SKM-1 (cell line): ENCODE results near the gene CLP1.

Experiments
- DNase-seq: peaks from one replicate; lab custom pipeline; 2025; ENCODE audit not compliant: unreplicated experiment; lab: John Stamatoyannopoulos, UW

CLP1 gene

DNA sequence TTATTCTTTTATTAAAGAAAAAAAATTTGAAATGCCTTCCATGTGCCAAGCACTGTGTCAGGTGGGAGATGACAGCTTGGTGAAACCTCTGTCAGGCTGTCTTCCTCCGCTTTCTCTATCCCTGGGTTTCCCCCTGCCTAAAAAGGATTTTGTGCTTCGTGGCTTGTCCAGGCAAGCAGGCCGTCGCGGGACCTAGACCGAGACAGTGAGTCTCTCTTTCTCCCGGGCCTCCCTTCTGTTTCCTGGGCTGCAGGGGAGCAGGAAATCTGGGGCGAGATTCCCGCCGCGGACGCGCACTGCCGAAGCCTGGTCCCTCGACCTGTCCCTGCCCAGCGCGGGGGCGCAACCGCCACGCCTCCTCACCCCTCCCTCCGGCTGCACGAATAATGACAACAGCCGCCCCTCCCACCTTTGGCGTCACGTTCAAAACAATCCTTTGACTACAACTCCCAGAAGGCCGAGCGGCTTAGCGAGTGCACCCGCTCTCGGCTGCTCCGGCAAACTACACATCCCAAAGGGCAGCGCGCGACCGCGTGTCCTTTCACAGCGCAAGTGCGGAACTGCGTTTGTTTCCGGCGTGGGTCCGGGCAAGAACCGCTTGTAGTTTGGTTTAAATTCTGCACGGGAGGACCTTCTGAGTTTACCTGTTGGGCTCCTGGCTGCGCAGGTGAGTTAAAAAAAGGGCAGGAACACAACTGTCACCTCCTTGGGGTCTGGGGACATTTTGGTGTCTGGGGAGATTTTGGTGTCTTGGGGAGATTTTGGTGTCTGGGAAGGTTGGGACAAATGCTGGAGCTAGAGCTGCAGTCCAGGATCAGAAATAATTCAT lies at the start of gene CLP1:
Gene CLP1 (plus strand): TSS at position 569 of the 829 bp plus-strand sequence. CDS start 1,715 bp downstream, outside the sequence.
- peak; percentile 96 for DNase-seq

DNA sequence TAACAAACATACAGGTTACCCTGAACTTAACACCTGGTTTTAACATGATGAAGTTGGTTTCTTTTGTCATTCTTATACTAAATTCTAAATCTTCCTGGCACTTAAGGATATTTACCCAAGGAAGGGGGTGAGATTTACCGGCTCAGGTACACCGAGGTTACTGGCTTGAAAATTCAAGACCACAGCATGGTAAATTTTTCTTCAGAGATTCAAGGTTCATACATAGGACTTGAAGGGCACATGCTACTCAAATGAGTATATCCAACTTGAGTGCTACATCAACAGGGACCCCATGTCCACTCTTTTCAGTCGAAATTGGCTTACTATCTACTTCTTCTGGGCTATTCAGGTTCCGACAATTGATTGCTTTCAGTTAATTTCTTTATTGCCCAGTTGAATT lies 47.4 kb upstream of the CLP1 start:
- no peak for DNase-seq

- DNase-seq = no peak
Observed at GRCh38 chr11:57614234-57614772, 43.3 kb upstream of the CLP1 start.

DNA sequence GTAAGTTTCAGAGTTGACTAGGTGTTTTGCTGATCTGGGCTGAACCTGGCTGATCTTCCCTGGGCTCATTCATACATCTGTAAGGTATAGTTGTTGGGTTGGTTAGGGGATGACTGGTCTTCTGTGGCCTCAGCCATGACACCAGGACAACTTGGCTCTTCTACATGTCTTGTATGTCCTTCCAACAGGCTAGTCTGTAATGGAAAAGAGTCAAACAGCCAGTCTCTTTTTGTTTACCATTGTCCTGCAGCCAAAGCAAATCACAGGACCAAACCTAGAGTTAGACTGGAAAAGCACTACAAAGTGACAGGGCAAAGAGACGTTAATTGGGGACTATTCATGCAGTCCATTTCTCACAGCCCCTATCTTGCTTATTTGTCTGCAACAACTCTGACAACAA lies 42.3 kb upstream of the CLP1 start:
- DNase-seq = no peak

- DNase-seq = no peak
Observed at GRCh38 chr11:57616595-57616994, 41.0 kb upstream of the CLP1 start.

DNA sequence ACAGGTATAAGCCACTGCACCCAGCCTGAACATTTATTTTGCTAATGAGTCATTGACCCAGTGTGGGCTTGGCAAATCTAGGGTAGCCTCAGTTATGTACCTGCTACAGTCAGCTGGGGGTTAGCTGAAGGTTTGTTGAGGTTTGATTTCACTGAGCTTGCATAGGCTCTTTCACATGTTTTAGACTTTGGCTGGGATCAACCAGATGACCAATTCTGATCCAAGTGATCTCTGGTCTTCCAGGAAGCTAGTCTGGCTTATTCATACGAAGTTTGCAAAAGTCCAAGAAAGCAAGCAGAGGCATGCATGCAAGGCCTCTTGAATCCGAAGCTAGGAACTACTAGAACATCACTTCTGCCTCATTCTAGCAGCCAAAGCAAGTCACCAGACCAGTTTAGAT lies 39.1 kb upstream of the CLP1 start:
- DNase-seq = no peak

DNA sequence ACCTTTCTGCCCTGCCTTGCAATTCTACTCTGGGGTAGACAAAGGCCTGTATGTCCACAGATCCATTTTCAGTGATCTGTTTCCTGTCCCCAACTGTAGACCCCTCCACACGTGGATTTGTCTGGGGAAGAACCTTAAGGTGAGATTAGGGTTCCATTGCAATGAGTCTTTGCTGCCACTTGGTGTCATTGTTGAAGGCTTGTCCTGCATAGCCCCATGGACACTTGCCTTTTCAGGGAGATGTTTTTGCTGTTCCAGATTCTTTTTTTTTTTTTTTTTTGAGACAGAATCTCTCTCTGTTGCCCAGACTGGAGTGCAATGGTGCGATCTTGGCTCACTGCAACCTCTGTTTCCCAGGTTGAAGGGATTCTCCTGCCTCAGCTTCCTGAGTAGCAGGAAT lies 38.2 kb upstream of the CLP1 start:
- DNase-seq = no peak

DNA sequence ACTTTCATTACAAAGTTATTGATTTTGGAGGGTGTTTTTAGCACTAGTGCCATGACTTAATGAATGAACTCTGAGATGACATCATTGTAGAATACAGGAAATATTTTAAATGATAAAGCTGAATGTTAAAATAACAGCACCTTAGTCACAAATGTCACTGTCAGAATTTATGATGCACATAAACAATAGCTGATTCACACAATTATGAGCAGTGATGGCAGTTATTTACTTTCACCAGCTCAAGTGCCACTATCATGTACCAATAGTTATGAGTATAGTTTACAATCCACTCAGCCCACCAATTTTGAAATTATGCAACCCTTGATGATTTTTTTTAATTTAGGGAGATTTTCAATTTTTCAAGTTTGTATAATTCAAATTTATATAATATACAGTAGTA lies 37.1 kb upstream of the CLP1 start:
- DNase-seq = no peak

DNA sequence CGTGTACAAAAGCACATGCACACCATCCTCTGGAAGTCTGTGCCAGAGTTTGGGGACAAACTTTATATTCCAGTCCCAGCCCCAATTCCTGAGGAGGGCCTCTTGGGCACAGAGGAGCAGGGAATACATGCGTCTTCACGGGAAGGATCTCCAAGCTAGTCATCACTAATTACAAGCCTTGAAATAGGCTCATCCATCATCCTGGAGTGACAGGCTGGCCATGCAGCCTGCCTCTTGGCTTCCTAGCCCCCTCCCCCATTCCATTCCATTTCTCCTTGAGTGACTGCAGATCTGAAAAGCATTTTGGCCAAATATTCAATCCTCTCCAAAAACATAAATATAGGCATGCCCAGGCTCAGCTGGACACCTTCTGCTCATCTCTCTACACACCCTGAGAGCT lies 35.3 kb upstream of the CLP1 start:
- no peak for DNase-seq

DNA sequence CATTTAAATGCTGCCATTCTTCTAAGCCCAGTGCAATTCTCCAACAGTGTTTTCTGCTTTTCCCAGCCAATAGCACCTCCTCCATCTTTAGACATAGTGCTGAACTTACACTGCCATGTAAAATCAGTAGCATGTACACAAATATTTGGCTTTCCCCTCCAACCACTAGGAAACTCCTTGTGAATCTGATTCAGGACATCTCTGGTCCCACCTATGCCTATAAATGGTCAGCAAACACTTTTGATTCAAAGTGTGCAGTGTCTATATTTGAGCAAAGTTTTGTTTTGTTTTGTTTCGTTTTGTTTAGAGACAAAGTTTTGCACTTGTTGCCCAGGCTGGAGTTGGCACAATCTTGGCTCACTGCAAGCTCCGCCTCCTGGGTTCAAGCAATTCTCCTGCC lies 32.7 kb upstream of the CLP1 start:
- DNase-seq = no peak

- no peak for DNase-seq
Observed at GRCh38 chr11:57626895-57627294, 30.7 kb upstream of the CLP1 start.

- DNase-seq = no peak
Observed at GRCh38 chr11:57630171-57630570, 27.4 kb upstream of the CLP1 start.

GRCh38 chr11:57632116-57632515 lies 25.4 kb upstream of the CLP1 start:
- DNase-seq = no peak

DNA sequence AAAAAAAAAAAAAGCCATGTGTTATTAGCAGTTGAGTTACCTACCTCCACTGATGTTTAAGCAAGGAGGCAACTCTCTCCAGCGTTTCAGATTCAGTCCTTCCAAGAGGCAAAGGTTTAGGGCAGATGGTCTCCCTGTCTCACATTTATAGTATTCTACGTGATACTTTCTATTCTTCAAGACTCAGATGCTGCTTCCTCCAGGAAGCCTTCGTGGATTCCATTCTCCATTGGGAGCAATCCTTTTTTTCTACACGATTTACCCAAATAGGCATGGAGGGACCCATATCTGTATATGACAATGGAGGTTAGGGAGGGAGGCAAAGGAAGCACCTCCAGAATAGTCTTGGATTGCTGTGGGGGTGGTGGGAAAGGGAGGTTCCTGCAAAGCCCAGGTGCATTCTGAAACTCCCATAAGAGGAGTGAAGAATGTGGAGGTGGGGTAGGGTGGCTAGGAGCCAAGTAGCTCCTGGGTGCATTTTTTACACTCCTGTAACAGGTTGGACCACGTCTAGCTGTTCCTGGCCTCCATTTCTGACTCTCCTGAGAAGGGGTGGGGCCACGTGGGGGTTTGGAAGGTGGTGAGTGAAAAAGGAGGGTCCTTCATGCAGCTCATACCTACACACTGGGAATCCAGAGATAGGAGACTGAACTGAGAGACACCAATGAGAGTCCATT lies 24.0 kb upstream of the CLP1 start:
- no peak for DNase-seq

DNA sequence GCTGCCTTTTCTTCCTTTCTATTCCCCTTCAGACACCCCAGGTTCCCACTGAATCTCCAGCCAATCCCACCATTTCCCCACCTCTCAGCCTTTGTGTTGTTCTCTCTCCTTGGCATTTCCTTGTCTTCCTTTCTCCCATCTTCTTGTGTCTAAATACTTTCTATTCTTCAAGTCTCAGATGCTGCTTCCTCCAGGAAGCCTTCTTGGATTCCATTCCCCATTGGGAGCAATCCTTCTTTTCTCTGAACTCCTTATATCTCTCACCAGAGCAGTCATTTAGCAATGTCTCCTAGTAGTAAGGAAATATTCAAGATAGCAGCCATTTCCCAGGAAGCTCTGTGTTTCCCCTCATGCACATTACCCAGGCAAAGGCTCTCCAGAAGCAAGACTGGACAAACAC lies 23.3 kb upstream of the CLP1 start:
- DNase-seq = no peak

- DNase-seq = no peak
Observed at GRCh38 chr11:57635246-57635645, 22.3 kb upstream of the CLP1 start.

DNA sequence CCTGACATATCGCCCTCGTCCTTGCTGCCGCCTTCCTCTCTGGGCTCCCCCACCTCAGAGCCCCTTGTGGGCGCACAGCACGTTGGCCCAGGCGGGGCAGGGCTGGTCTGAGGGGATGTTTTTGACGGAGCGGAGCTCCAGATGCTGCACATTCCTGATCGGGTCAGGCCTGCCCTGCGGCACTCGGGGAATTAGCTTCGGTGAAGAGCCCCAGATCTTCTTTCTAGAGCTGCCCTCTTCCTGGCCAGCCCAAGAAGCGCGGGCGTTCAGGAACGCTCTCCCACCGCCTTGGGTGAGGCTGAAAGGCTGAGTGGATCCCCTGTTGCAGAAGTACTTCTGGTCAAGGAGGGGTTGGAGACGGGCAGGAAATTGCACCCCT lies 19.9 kb upstream of the CLP1 start:
- no peak for DNase-seq

DNA sequence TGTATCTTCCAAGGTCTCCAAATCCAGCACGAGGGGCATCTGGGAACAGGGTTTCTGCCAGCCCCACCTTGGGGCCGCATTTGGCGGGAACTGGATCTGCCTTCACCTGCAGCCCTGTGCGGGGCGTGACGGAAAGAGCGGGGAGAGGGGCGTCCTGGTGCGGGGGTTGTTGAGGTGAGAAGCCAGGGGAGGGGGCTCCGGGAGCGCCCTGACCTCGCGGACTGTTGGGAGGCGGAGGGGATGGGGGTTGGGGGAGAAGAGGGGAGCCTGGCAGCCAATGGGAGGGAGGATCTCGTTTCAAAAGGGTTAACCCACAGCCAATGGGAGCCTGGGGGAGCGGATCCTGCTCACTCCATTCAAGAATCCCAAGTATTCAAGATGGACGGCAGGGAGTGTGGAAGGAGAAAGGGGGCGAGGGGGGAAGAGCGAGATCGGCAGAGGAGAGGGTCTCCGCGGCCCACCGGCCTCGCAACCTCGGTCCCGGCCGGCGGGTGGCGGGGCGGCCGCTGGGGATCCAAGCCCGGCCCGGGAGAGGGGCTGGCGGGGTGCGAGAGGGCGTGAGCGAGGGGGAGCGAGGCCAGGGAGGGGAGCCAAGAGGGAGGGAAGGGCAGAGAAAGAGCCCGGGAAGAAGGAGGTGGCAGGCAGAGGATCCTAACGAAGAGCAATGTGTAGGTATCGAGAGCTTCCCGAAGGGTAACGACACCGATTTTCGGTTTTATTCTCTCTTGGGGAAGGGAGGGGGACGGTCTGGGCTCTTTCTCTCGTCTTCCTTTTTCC lies 19.4 kb upstream of the CLP1 start:
- DNase-seq = no peak

DNA sequence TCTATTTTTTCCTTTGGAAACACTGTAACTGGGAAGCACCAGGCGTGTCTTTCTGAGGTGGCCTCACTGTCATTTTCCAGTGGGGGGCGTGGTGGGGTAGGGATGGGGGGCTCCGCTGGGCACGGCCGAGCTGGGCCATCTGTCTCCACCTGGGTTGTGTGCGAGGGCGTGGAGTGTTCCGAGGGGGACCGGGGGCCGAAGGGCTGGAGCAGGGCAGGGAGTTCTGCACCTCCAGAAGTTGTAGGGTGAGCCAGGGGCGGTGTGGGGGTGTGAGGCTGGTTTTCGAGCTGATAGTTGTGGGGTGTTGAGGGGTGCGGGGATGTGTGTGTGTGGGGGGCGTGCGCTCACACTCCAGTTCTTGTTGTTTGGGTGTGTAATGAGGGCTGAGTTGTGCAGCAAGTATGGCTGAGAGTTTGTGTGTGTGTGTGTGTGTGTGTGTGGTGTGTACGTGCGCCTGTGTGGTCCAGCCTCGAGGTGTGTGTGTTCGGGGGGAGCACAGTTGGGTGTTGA lies 18.7 kb upstream of the CLP1 start:
- no peak for DNase-seq

DNA sequence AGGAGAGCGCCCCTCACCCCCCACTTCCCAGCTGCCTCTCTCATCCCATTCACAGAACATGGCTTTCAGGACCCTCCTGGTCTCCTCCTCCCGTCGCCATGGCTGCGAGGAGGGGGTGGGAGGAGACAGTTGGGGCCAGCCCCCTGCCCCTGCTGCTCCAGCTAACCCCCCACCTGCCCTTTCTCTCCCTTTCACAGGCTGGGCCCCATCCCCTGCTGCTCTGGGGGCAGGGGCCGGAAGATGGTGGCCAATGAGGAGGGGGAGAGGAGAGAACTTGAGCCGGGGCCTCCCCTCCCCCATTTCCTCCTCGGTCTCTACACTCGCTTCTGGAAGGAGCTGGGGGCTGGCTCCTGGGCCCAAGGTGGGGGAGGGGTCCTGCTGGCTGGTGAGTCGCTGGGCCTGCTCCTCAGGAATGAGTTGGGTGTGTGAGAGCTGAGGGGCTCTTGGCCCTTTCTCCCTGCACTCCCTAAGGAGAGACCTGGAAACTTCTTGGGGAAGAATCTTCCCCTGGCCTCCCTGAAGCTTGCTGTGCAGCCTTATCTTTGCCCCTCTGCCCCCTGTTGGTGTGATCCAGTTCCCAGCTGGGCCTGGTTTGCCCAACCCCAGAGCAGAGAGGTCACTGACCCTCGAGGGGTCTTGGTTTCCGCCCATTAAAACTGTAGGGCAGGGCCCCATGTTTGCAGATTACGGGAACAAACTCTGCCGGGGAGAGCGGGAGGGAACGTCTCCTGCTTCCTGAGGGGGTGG lies 18.1 kb upstream of the CLP1 start:
- DNase-seq = no peak
